GM10248 (cell line): ENCODE data around the gene RAPGEF6.

Experiments used
- CTCF ChIA-PET: fragments of 300-600 bp; sonication (Branson Sonifier 250); formaldehyde crosslinking; extraction: SDS; loops from one replicate; lab custom pipeline; 2021; ENCODE audit warnings: antibody characterized with exemption; lab: Yijun Ruan, JAX
- POLR2A ChIA-PET: fragments of 350-650 bp; sonication (Branson Sonifier 250); formaldehyde crosslinking; extraction: SDS; loops from one replicate; lab custom pipeline; 2020; ENCODE audit warnings: antibody characterized with exemption; lab: Yijun Ruan, JAX
- DNase-seq: peaks from one replicate; pipeline ENCODE4 v3.0.0; 2012; ENCODE audit errors: extremely low spot score
- TF ChIP-seq, protein P1 (sequence below): IDR thresholded peaks from 2 replicates; pipeline ENCODE4 v1.5.1; 2012; ENCODE audit warnings: mild to moderate bottlenecking, low read depth; ENCODE audit errors: extremely low read depth, missing control alignments, control extremely low read depth

Gene RAPGEF6

DNA sequence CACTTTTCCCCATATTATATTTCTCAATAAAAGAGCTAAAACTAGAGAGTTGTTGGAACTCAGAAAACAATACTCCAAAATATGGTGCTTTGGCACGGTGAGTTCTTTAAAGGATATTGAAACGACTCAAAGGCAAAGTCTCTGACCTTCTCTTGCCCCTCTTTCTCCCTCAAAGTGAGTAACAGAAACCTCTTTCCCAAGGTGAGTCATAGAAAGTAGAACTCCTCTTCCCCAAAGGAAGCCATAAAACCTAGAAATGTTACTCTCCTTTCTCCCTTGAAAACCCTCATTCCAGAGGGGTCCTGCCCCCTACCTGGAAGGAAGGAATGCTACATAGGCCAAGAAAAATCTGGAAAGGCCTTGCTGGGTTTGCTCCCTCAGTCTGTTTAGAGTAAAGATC, 47.5 kb downstream of the RAPGEF6 start:
- CTCF ChIA-PET = interaction anchor here (1.0 to 12.0 kb wide), 4 partner anchors 8 to 422 kb away, joined by 3 to 191 read pairs (median 24); partner anchors contain the start of gene ACSL6
- TF ChIP-seq, protein P1, sequence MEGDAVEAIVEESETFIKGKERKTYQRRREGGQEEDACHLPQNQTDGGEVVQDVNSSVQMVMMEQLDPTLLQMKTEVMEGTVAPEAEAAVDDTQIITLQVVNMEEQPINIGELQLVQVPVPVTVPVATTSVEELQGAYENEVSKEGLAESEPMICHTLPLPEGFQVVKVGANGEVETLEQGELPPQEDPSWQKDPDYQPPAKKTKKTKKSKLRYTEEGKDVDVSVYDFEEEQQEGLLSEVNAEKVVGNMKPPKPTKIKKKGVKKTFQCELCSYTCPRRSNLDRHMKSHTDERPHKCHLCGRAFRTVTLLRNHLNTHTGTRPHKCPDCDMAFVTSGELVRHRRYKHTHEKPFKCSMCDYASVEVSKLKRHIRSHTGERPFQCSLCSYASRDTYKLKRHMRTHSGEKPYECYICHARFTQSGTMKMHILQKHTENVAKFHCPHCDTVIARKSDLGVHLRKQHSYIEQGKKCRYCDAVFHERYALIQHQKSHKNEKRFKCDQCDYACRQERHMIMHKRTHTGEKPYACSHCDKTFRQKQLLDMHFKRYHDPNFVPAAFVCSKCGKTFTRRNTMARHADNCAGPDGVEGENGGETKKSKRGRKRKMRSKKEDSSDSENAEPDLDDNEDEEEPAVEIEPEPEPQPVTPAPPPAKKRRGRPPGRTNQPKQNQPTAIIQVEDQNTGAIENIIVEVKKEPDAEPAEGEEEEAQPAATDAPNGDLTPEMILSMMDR = no peak
- POLR2A ChIA-PET = interaction anchor here (0.7 kb wide), 1 partner anchor 8 kb away, joined by 4 read pairs; no protein-coding TSS in a partner anchor
- DNase-seq = no peak

DNA sequence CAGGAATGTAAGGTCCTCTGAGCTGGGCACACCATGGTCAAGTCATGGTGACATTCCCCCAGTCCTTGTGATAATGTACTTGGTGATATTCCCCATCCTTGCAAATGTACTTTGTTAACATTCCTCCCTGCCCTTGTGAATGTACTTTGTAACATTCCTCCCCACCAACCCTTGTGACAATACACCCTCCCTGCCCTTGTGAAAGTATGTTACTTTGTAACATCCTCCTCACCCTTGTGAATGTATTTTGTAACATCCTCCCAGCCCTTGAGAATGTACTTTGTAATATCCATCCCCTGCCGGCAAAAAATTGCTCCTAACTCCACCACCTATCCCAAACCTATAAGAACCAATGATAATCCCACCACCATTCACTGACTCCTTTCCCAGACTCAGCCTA, 53.3 kb downstream of the RAPGEF6 start:
- TF ChIP-seq, protein P1 = no peak
- DNase-seq = no peak
- ChIA-PET POLR2A (no interaction called here), CTCF (interaction anchor here (1.0 to 5.7 kb wide), 2 partner anchors 7 to 425 kb away, joined by 3 to 41 read pairs; no protein-coding TSS in a partner anchor)

DNA sequence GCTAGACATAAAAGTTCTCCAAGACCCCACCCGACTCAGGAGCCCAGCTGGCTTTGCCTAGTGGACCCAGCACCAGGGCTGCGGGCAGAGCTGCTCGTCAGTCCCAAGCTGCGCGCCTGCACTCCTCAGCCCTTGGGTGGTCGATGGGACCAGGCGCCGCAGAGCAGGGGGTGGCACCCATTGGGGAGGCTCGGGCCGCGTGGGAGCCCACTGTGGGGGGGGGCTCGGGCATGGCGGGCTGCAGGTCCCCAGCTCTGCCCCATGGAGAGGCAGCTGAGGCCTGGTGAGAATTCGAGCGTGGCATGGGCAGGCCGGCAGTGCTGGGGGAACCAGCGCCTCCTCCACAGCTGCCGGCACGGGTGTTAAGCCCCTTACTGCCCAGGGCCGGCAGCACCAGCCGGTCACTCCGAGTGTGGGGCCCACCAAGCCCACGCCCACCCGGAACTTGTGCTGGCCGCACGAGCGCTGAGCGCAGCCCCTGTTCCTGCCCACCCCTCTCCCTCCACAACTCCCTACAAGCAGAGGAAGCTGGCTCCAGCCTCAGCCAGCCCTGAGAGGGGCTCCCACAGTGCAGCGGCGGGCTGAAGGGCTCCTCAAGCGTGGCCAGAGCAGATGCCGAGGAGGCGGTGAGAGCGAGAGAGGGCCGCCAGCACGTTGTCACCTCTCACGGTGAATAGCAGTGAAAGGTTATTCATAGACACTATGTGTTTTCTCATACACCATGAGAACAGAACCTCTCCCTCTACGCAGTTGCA, 54.9 kb downstream of the RAPGEF6 start:
- TF ChIP-seq, protein P1 = no peak
- ChIA-PET CTCF (interaction anchor here (1.7 to 5.7 kb wide), 2 partner anchors 9 to 12 kb away, joined by 6 to 41 read pairs; no protein-coding TSS in a partner anchor), POLR2A (no interaction called here)
- no peak for DNase-seq

DNA sequence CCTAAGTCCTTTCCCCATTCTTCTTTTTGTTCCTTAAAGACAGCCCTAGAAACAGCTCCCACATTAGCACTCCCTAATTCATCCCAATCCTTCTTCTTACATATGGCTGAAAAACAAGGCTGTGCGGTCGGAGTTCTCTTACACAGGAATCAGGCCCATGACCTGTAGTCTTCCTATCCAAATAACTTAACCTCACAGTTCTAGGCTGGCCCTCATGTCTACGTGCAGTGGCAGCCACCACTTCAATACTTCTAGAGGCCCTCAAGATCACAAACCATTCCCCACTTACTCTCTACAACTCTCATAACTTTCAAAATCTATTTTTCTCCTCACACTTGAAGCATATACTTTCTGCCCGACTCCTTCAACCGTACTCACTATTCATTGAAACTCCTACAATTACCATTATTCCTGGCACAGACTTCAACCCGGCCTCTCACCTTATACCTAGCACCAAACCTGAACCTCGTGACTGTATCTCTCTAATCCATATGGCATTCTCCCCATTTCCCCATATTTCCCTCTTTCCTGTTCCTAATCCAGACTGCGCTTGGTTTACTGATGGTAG, 59.3 kb downstream of the RAPGEF6 start:
- TF ChIP-seq, protein P1 = no peak
- CTCF ChIA-PET = no interaction called here
- POLR2A ChIA-PET = no interaction called here
- DNase-seq = no peak

DNA sequence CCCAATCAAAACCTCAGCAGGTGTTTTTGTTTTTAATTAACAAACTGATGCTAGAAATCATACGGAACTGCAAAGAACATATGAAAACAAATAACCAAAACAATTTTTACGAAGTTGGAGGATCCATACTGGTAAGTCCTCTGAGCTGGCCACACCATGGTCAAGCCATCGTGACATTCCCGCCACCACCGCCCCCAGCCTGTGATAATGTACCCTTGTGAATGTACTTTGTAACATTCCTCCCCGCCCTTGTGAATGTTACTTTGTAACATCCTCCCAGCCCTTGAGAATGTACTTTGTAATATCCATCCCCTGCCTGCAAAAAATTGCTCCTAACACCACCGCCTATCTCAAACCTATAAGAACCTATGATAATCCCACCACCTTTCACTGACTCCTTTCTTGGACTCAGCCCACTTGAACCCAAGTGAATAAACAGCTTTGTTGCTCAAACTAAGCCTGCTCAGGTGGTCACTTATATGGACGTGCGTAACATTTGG, 63.3 kb downstream of the RAPGEF6 start:
- ChIA-PET POLR2A (no interaction called here), CTCF (interaction anchor here (0.7 kb wide), 1 partner anchor 21 kb away, joined by 3 read pairs; no protein-coding TSS in a partner anchor)
- TF ChIP-seq, protein P1 = no peak
- DNase-seq = no peak

DNA sequence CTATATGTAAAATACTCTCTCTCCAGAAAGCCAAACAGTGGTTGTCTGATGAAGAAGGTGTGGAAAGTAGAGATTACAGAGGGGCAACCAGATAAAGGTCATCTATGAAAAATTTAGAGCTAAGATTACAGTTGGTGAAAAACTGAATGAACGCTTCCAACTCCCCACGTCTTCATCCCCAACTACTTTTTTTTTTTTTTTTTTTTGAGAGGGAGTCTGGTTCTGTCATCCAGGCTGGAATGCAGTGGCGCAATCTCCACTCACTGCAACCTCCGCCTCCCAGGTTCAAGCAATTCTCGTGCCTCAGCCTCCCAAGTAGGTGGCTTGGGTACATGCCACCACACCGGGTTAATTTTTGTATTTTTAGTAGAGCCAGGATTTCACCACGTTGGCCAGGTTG, 64.3 kb downstream of the RAPGEF6 start:
- ChIA-PET POLR2A (no interaction called here), CTCF (interaction anchor here (1.0 kb wide), 1 partner anchor 19 kb away, joined by 3 read pairs; no protein-coding TSS in a partner anchor)
- DNase-seq = no peak
- TF ChIP-seq, protein P1 = no peak
